GM18517 (cell line): ENCODE measurements around the gene FCSK.

Experiments used
- ATAC-seq: cut with Tn5 transposase; IDR thresholded peaks from one replicate; pipeline ENCODE4 v1.9.1; 2021; ENCODE audit warnings: mild to moderate bottlenecking, moderate library complexity; ENCODE audit not compliant: unreplicated experiment

Gene FCSK

DNA sequence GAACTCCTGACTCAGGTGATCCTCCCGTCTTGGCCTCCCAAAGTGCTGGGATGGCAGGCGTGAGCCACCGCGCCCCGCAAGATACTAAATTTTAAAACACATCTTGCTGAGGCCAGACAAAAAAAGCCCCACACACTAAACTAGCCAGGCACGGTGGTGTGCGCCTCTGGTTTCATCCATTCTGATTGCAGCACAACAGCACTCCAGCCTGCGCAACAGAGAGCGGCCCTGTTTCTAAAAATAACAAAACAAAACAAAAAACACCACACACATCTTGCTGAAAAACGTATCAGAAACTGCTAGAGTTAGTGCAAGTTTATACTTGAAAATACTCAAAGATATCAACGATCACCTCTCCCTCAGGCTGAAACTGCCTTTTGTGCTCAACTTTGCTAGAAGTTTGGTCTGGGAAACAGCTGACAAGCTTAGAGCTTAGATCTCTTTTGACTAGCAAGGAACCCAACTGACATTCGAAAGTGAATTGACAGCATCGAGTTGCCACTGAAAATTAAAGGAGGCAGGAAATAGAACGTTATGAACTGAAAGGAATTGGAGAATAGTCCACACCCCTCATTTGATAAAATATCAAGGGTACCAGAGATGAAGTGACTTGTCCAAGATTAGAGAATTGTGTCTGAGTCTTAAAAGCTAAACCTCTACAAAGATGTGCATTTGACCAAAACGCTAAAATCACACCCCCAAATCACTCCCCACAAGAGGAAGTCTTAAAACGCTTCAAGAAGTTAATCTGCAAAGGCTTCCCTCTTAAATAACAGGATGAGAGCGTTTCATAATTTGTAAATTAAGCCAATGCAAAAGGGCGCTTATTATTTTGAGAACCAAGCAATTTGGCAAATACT is 68.1 kb downstream of the FCSK start:
- no peak for ATAC-seq

DNA sequence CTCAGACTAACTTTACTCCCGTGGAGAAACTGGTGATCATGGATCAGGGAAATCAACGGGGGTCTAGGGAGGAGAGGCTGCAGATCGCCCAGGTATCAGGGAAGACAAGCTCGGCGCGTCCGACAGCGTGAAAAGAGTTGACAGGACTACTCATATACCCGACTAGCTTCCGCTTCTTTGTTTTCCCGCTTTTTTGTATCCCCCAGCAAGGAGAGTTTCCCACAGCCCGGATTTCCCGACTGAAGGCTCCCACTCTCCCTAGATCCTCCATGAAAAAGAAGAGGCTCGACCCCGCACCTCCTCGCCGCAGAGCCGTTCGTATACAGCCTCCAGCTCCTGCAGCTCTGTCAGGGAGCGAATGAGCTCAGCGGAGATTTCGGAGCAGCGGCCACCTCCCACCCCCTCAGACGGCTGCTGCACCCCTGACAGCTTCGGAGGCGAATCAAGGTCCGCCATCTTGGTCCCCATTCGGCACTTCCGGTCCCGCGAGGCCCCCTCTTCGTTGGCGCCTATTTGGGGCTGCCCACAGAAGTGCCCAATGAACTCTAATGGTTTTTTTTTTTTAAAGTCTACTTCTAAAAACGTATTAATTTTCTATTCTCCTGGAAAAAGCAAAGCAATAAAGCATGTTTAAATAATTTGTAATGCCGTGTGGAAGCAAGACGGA is 68.8 kb downstream of the FCSK start, which contains the start of gene COG4:
COG4 (minus strand) TSS at position 479 of the 667 bp plus-strand sequence; CDS start at position 468, 11 bp downstream.
- peak; percentile 67 for ATAC-seq

DNA sequence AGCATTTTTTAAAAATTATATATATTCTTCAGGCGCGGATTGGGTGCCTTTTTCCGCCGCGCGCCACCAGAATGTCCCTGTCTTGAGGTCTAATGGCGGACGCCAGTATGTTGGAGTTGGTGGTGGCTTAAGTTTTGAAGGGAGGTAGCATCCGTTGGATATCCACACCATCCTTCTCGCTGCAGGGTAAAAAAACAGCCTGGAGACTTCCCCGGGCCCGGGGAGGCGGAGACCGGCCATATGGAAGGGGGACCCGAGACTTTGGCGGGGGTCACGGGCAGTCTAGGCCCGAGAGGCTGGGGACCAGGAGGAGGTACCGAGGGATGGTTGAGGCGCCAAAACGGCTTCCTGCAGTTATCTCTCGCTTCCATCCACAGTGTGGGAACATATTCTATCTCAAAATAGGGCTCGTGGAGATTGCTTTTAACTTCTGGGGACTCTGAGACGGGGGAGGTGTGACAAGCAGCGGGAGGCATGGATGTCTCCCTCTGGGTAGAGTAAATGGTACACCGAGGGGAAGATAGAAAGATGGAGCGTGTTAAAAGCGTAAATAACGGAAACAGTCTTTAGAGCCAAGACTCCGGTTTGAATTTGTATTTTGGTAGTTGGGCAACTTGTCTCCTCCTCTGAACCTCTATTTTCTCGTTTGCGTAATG is 69.5 kb downstream of the FCSK start, which contains the start of gene SF3B3:
SF3B3 (plus strand) TSS at position 74 of the 656 bp plus-strand sequence. CDS start 2,841 bp downstream, outside the sequence.
- ATAC-seq = peak; percentile 57

DNA sequence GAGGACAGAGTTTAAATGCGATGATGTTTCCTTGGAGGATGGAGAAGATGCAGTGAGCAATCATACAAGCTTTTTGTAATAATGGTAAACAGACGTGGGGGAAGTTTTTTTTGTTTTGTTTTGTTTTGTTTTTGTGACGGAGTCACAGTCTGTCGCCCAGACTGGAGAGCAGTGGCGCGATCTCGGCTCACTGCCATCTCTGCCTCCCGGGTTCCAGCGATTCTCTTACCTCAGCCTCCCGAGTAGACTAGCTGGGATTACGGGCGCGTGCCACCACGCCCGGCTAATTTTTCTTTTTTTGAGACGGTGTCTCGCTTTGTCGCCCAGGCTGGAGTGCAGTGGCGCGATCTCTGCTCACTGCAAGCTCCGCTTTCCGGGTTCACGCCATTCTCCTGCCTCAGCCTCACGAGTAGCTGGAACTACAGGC is 70.0 kb downstream of the FCSK start:
- ATAC-seq = peak; percentile 19

DNA sequence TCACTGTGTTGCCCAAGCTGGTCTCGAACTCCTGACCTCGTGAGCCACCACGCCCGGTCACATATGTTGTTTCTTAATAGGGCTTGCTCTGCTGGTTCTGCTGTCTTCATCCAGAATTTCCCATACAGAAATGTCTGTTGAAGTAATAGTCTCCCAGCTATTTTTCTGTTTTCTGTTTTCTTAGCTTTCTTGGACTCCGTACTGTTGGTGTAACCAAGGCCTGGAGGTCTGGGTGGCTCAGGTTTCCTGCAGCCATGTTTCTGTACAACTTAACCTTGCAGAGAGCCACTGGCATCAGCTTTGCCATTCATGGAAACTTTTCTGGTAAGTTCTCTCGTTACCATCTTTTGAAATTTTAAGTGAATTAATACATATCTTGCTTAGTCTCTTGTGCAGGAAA is 72.0 kb downstream of the FCSK start:
- no peak for ATAC-seq

DNA sequence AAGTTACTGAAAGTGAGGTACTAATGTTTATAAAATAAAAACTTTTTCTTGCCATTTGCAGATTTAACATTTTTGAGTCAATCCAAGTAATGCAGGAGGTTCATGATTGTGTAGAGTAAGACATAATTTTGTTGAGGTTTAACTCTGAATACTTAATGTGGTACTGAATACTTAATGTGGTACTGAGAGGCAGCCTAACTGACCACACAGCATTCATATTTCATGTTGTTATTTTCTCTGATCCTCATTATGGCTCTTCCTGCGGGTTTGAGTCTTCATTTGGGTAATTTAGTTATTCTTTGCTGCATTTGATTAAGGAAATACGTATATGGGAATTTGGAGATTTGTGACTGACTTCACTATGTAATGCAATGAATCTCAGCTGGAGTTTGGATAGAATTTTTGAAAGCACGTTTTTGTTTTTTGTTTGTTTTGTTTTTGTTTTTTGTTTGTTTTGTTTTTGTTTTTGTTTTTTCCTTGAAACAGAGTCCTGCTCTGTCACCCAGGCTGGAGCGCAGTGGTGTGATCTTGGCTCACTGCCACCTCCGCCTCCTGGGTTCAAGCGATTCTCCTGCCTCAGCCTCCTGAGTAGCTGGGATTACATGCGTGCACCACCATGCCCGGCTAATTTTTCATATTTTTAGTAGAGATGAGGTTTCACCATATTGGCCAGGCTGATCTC is 73.1 kb downstream of the FCSK start:
- no peak for ATAC-seq

DNA sequence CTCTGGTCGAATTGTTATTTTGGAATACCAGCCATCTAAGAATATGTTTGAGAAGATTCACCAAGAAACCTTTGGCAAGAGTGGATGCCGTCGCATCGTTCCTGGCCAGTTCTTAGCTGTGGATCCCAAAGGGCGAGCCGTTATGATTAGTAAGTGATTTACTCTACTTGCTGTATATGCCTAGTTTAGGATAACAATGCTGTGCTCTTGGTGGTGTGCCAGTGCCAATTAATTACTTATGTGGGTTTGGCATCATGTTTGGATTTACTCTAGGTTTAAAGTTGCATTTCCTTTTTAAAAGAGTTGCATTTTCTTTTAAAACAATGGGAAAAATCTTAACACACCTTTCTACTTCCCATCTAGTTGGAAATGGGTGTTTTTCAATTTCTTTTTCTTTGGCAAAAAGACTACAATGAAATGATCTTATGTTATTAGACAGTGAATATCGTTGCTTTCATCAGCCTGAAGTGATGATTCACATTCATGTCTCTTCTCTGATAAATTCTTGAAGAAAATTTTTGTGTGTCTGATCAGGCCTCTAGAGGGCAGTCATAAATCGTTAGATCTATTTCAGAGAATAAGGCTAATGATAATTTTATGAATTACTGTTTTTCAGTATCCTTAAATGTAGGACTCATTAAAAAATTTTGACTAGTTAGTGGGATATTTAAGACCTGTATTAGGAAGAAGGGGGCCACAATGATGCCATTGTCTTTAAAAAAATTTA is 74.8 kb downstream of the FCSK start:
- ATAC-seq = no peak
